Natural killer cell (primary cell): Measurements from ENCODE around the gene RAPSN. TPM values are rescaled to one million over a fixed set of nuclear protein-coding genes. Genes with fewer than 3 reads are reported as not detected.

Experiments
- ATAC-seq, 3 donors: fragments of 150-1000 bp in 2 of 3; fragments of 200-7000 bp in 1 of 3; cut with Tn5 transposase; 1 replicate in 1 of 3; 2 replicates in 2 of 3; pipeline ENCODE4 v1.10.0; 2021; ENCODE audit warnings: mild to moderate bottlenecking in 2 of 3, moderate library complexity in 2 of 3
- DNase-seq, 2 donors: peaks; one replicate each; pipeline versions ENCODE4 v3.0.0 to v3.0.0-alpha.2; 2013 to 2021; ENCODE audit warnings: mixed read lengths in 1 of 2
- H3K27ac ChIP-seq: one replicate; pipeline ENCODE4 v1.5.1; 2013; ENCODE audit warnings: mild to moderate bottlenecking, low read length
- H3K27me3 ChIP-seq: one replicate; pipeline ENCODE4 v1.6.1; 2013; ENCODE audit warnings: low read length; ENCODE audit not compliant: control insufficient read depth, insufficient read depth
- H3K36me3 ChIP-seq: one replicate; pipeline ENCODE4 v1.6.1; 2013; ENCODE audit warnings: low read length; ENCODE audit not compliant: control insufficient read depth, insufficient read depth
- H3K4me1 ChIP-seq: one replicate; pipeline ENCODE4 v1.6.1; 2013; ENCODE audit warnings: low read length; ENCODE audit not compliant: control insufficient read depth, insufficient read depth
- H3K4me3 ChIP-seq: one replicate; pipeline ENCODE4 v1.5.1; 2013; ENCODE audit warnings: low read length
- H3K9me3 ChIP-seq: one replicate; pipeline ENCODE4 v1.6.1; 2013; ENCODE audit warnings: low read length; ENCODE audit not compliant: control insufficient read depth, insufficient read depth
- H3K27ac Mint-ChIP-seq, 2 donors: one replicate each; pipeline ENCODE4 v1.8.0; 2022; ENCODE audit warnings: mild to moderate bottlenecking in 2 of 2, mixed read lengths in 2 of 2, moderate library complexity in 1 of 2
- H3K27me3 Mint-ChIP-seq, 2 donors: one replicate each; pipeline ENCODE4 v1.8.0; 2022; ENCODE audit warnings: low read depth in 2 of 2, mixed read lengths in 2 of 2
- H3K36me3 Mint-ChIP-seq: one replicate; pipeline ENCODE4 v1.8.0; 2022; ENCODE audit warnings: mixed read lengths
- H3K4me1 Mint-ChIP-seq, 2 donors: one replicate each; pipeline ENCODE4 v1.8.0; 2022; ENCODE audit warnings: mixed read lengths in 2 of 2
- H3K4me3 Mint-ChIP-seq: one replicate; pipeline ENCODE4 v1.8.0; 2022; ENCODE audit warnings: mild to moderate bottlenecking, moderate library complexity, mixed read lengths
- H3K9me3 Mint-ChIP-seq, 2 donors: one replicate each; pipeline ENCODE4 v1.8.0; 2022; ENCODE audit warnings: mixed read lengths in 2 of 2
- WGBS: methylation state at CpG from one replicate; pipeline ENCODE4 v1.1.7; 2013; ENCODE audit warnings: missing lambda C conversion rate; ENCODE audit not compliant: insufficient coverage; 5-methylcytosine and 5-hydroxymethylcytosine counted together
- intact Hi-C: fragments of 100-400 bp; cut with micrococcal nuclease; formaldehyde crosslinking; loops from one replicate; pipeline ENCODE4 v1.14.2; 2022
- total RNA-seq, 4 donors: library from RNA; stranded (reverse); fragments of 120-200 nt in 1 of 4; gene quantifications; one replicate each; pipeline versions ENCODE4 v1.2.3 to v1.2.4, GENCODE V29; 2013 to 2022
- TF ChIP-seq, protein P1 (sequence below): fragments of 200-600 bp; IDR thresholded peaks from one replicate; pipeline ENCODE4 v1.8.0; 2022; ENCODE audit warnings: antibody characterized with exemption

Gene RAPSN
- total RNA-seq, 3 donors from 2014 or later (not counting 1 experiment from before 2014, with no cell fraction given), result 1.6 to 2.2 (median 1.7) TPM

DNA sequence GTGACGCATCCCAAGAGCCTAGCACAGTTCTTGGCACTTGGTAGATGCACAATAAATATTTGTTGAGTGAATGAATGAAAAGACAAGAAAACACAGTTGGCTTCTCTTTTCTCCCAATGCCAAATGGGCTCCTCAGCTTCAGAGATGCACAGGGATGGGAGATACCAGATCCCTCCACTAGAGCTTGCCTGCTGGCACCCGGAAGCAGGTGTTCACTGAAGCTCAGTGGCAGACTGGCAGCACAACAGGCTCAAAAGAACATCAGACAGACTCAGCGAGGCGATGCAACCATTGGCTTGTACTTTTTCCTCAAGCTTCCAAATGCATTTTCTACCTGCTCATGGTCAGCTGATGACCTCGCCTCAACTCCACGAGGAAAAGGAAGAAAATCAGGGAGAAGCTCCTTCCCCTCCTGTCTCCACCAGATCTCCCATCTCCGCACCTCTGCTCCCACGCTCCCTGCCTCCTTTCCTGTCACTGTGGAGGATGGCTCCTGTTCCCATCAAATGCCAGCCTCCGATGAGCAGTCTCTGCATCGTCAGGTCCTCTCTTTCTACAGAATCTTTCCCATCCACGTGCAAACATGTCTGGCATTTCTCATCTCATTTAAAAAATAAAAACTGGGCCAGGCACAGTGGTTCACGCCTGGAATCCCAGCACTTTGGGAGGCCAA, 5.8 kb downstream of the RAPSN start:
- H3K4me1 ChIP-seq, result no peaks in the 10 kb centered on the region
- intact Hi-C loops, result no loop called here
- ATAC-seq, result no peak
- DNase-seq, result no peak
- TF ChIP-seq, protein P1, sequence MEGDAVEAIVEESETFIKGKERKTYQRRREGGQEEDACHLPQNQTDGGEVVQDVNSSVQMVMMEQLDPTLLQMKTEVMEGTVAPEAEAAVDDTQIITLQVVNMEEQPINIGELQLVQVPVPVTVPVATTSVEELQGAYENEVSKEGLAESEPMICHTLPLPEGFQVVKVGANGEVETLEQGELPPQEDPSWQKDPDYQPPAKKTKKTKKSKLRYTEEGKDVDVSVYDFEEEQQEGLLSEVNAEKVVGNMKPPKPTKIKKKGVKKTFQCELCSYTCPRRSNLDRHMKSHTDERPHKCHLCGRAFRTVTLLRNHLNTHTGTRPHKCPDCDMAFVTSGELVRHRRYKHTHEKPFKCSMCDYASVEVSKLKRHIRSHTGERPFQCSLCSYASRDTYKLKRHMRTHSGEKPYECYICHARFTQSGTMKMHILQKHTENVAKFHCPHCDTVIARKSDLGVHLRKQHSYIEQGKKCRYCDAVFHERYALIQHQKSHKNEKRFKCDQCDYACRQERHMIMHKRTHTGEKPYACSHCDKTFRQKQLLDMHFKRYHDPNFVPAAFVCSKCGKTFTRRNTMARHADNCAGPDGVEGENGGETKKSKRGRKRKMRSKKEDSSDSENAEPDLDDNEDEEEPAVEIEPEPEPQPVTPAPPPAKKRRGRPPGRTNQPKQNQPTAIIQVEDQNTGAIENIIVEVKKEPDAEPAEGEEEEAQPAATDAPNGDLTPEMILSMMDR, result no peak
- no peaks in the 10 kb centered on the region for H3K27me3 ChIP-seq
- H3K36me3 ChIP-seq, result no peaks in the 10 kb centered on the region
- WGBS, result 87% methylated on average over 12 of the region's 12 CpGs
- Mint-ChIP-seq H3K4me3 (no peak overlapping the region), H3K27ac (no peak overlapping the region), H3K9me3 (no peaks in the 10 kb centered on the region), H3K27me3 (no peaks in the 10 kb centered on the region), H3K36me3 (no peaks in the 10 kb centered on the region), H3K4me1 (peaks cover 0 to 6% of the 10 kb centered on the region in 2 donors)
- no peak overlapping the region for H3K27ac ChIP-seq
- H3K9me3 ChIP-seq, result no peaks in the 10 kb centered on the region
- no peak overlapping the region for H3K4me3 ChIP-seq

DNA sequence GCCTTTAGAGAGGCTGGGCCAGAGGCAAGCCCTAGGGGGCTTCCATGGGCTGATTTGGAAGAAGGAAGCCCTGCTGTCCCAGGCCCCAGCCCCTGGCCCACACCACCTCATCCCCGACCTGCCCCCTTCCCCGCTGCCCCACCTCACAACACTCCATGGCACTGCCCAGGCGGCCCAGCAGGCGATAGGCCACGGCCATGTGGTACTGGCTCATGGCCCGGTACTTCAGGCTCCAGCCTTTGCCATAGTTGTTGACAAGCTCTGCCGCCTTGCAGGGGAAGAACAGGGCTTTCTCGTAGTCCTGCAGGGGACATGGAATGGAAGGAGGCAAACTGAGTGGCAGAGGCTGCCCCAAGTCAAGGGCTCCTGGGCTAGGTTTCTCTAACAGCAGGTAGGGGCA, 6.4 kb downstream of the RAPSN start:
- no peaks in the 10 kb centered on the region for H3K9me3 ChIP-seq
- ATAC-seq (no peak), DNase-seq (no peak)
- no peak overlapping the region for H3K4me3 Mint-ChIP-seq
- no peaks in the 10 kb centered on the region for H3K36me3 ChIP-seq
- TF ChIP-seq, protein P1, result no peak
- no peak overlapping the region for H3K4me3 ChIP-seq
- peaks cover 0 to 6% of the 10 kb centered on the region in 2 donors for H3K4me1 Mint-ChIP-seq
- H3K4me1 ChIP-seq, result no peaks in the 10 kb centered on the region
- H3K27ac Mint-ChIP-seq, result no peak overlapping the region
- no peaks in the 10 kb centered on the region for H3K27me3 Mint-ChIP-seq
- H3K36me3 Mint-ChIP-seq, result no peaks in the 10 kb centered on the region
- H3K27ac ChIP-seq, result no peak overlapping the region
- H3K9me3 Mint-ChIP-seq, result no peaks in the 10 kb centered on the region
- intact Hi-C loops, result no loop called here
- 90% methylated on average over 8 of the region's 8 CpGs for WGBS
- H3K27me3 ChIP-seq, result no peaks in the 10 kb centered on the region

DNA sequence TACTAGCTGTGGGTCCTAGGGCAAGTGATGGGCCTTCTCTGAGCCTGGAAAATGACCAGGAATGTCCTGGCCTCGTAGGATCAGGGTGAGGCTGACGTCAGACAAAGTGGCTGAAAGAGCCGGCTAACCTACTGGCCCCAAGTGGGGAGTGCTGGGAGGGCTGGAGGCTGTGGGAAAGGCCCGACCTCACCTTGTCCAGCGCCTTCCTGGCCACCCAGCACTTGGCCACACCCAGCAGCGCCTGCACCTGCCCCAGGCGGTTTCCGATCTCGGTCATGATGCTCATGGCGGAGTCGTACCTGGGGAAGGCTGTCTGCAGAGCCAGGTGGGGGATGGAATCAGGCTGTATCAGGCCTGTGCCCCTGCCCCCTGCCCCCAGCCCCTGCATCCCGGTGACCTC, 7.5 kb downstream of the RAPSN start:
- Histone ChIP-seq H3K27ac (no peak overlapping the region), H3K4me3 (no peak overlapping the region), H3K9me3 (no peaks in the 10 kb centered on the region), H3K27me3 (no peaks in the 10 kb centered on the region), H3K36me3 (no peaks in the 10 kb centered on the region), H3K4me1 (no peaks in the 10 kb centered on the region)
- Mint-ChIP-seq H3K27ac (no peak overlapping the region), H3K9me3 (no peaks in the 10 kb centered on the region), H3K36me3 (no peaks in the 10 kb centered on the region), H3K4me3 (no peak overlapping the region), H3K4me1 (no peaks in the 10 kb centered on the region), H3K27me3 (no peaks in the 10 kb centered on the region)
- intact Hi-C loops, result no loop called here
- 94% methylated on average over 12 of the region's 12 CpGs for WGBS
- DNase-seq, result no peak
- no peak for ATAC-seq
- TF ChIP-seq, protein P1, result no peak

DNA sequence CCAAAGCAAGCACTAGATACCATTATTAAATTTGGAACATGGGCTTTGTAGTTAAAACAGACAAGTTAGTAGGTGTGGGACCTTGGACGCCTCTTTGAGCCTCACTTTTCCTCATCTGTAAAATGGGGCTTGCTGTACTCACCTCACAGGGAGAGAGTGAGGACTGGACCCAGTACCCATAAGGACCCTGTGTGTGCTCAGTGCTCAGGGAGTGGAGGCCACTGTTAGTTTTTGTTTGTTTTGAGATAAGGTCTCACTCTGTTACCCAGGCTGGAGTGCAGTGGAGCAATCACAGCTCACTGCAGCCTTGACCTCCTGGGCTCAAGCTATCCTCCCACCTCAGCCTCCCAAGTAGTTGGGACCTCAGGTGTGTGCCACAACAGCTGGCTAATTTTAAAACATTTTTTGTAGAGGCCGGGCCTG, 8.9 kb downstream of the RAPSN start:
- H3K27me3 Mint-ChIP-seq, result peaks cover 0 to 3% of the 10 kb centered on the region in 2 donors
- H3K4me1 ChIP-seq, result no peaks in the 10 kb centered on the region
- WGBS, result 76% methylated on average over 2 of the region's 2 CpGs
- no peaks in the 10 kb centered on the region for H3K27me3 ChIP-seq
- H3K27ac ChIP-seq, result no peak overlapping the region
- ATAC-seq (no peak), DNase-seq (no peak)
- TF ChIP-seq, protein P1, result no peak
- H3K9me3 Mint-ChIP-seq, result no peaks in the 10 kb centered on the region
- no peaks in the 10 kb centered on the region for H3K36me3 ChIP-seq
- H3K27ac Mint-ChIP-seq, result no peak overlapping the region
- no peak overlapping the region for H3K4me3 ChIP-seq
- no peaks in the 10 kb centered on the region for H3K9me3 ChIP-seq
- no peak overlapping the region for H3K4me3 Mint-ChIP-seq
- intact Hi-C loops, result no loop called here
- no peaks in the 10 kb centered on the region for H3K4me1 Mint-ChIP-seq
- H3K36me3 Mint-ChIP-seq, result no peaks in the 10 kb centered on the region
